C4-2B (cell line): ENCODE measurements around the gene WBP11.

ENCODE experiments used
- CTCF ChIP-seq: fragments of 450-650 bp; conservative IDR thresholded peaks from 2 replicates; pipeline ENCODE4 v1.5.1; 2017; ENCODE audit warnings: mild to moderate bottlenecking
- ZFX ChIP-seq: fragments of 450-650 bp; IDR thresholded peaks from 2 replicates; pipeline ENCODE4 v1.6.1; 2017

- no peak for TF ChIP-seq CTCF
- no peak for TF ChIP-seq ZFX
These were observed 36.5 kb downstream of the WBP11 start for GRCh38 chr12:14766649-14767215.
